ACC112 (cell line): ENCODE data around the gene CCDC126.
"Not testable (repeated sequence)": the region's sequence is repeated elsewhere in the genome, so short reads cannot be mapped to it uniquely, and the experiment has no call there.

Source experiments
- H2AFZ ChIP-seq: fragments of 200-600 bp; sonication (generic); one replicate; pipeline ENCODE4 v1.6.0; 2017; ENCODE audit warnings: antibody characterized with exemption, low read length; ENCODE audit not compliant: unreplicated experiment
- H3K27ac ChIP-seq: fragments of 200-600 bp; sonication (generic); 2 replicates; pipeline ENCODE4 v1.5.1; 2014; ENCODE audit warnings: low read depth, mild to moderate bottlenecking, antibody characterized with exemption, low read length, moderate library complexity
- H3K27me3 ChIP-seq: fragments of 200-600 bp; sonication (generic); 2 replicates; pipeline ENCODE4 v1.6.1; 2014; ENCODE audit warnings: mild to moderate bottlenecking, antibody characterized with exemption, low read length, moderate library complexity, mixed read lengths; ENCODE audit not compliant: insufficient read depth
- H3K36me3 ChIP-seq: fragments of 200-600 bp; sonication (generic); 2 replicates; pipeline ENCODE4 v1.6.1; 2016; ENCODE audit warnings: mild to moderate bottlenecking, antibody characterized with exemption, low read length, moderate library complexity, mixed read lengths; ENCODE audit not compliant: insufficient read depth
- H3K4me1 ChIP-seq: fragments of 200-600 bp; sonication (generic); one replicate; pipeline ENCODE4 v1.6.1; 2016; ENCODE audit warnings: low read length, mixed read lengths; ENCODE audit not compliant: insufficient read depth, unreplicated experiment, control insufficient read depth
- H3K4me3 ChIP-seq: fragments of 200-600 bp; sonication (generic); 2 replicates; pipeline ENCODE4 v1.5.1; 2014; ENCODE audit warnings: mild to moderate bottlenecking, low read depth, low read length
- H3K79me2 ChIP-seq: fragments of 200-600 bp; sonication (generic); one replicate; pipeline ENCODE4 v1.6.0; 2016; ENCODE audit warnings: low read length; ENCODE audit not compliant: control insufficient read depth, unreplicated experiment, insufficient read depth

CCDC126 gene

DNA sequence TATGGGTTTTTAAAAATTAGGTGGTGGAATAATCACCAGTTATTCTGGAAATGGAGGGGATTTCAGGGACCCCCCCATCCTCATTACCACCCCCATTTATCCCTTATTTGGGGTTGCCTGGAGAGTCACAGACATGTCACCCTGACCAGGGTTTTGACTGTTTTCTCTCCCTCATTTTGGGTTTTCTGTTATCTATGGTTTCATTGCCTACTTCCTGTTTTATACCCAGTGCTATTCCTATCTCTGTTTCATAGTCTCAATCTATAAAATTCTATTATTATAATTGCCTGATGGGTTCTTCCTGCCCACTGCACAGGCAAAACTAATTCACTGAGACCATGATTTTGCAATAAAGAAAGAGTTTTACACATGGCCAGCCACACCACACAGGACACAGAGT, 66.9 kb downstream of the CCDC126 start:
- Histone ChIP-seq H3K27me3 (no peaks in the 10 kb centered on the region), H3K36me3 (no peaks in the 10 kb centered on the region), H3K4me1 (no peaks in the 10 kb centered on the region), H3K4me3 (no peak overlapping the region), H2AFZ (no peak overlapping the region), H3K79me2 (no peaks in the 10 kb centered on the region), H3K27ac (no peak overlapping the region)

DNA sequence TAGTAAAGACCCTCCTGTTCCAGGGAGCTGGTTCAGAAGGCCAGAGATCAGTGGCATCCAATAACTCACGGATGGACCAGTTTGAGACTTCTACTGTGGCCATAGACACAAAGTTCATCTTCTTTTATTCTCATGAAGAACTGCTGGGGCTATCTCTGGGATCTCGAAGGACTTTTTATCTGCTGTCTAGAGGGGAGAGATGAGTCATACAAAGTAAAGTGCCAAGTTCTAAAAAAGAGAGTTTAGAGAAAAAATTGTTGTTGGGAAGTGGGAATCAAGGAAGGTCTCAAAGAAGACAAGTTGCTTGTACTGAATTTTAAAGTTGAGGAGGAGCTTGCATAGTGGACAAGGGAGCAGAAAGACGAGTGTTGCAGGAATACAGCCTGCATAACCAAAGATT, 74.9 kb downstream of the CCDC126 start:
- peaks cover 6% of the 10 kb centered on the region; the same call in 1 of the 2 replicates for H3K27me3 ChIP-seq
- H3K4me1 ChIP-seq = no peaks in the 10 kb centered on the region
- no peak overlapping the region for H3K4me3 ChIP-seq
- H3K27ac ChIP-seq = no peak overlapping the region
- H3K79me2 ChIP-seq = no peaks in the 10 kb centered on the region
- H2AFZ ChIP-seq = no peak overlapping the region
- no peaks in the 10 kb centered on the region for H3K36me3 ChIP-seq

DNA sequence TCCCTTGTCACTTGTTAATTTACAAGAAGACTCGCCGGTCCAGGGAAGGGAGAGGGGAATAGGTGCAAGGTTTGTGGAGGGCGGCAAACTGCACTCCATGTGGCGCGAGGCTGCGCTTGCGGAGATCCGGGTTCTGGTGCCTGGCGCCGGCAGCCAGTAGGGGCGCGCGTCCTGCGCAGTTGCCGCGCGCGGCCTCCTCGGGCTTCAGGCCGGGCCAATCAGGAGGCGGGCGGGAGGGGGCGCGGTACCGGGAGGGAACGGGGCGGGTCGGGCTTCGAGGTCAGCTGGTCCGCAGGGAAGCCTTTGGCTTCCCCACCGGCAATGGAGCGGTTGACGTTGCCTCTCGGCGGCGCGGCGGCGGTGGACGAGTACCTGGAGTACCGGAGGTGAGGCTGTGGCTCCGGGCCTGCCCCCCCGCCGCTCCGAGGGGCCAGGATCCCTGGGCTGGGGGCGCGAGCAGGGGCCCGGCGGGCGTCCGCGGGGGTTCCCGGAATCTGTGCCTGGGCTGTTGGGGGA, 82.8 kb downstream of the CCDC126 start, which contains the start of gene FAM221A:
Gene FAM221A, plus strand, starts transcription at position 302 of the 516 bp plus-strand sequence. Its CDS starts 20 bp downstream, at position 322.
- Histone ChIP-seq H3K27me3 (no peaks in the 10 kb centered on the region), H3K4me3 (peak within 1 kb of the TSS; percentile 99), H3K27ac (no peak within 1 kb of the TSS), H3K36me3 (no peaks in the 10 kb centered on the region), H3K79me2 (no peaks in the 10 kb centered on the region), H2AFZ (peak within 1 kb of the TSS; percentile 97), H3K4me1 (no peaks in the 10 kb centered on the region)

DNA sequence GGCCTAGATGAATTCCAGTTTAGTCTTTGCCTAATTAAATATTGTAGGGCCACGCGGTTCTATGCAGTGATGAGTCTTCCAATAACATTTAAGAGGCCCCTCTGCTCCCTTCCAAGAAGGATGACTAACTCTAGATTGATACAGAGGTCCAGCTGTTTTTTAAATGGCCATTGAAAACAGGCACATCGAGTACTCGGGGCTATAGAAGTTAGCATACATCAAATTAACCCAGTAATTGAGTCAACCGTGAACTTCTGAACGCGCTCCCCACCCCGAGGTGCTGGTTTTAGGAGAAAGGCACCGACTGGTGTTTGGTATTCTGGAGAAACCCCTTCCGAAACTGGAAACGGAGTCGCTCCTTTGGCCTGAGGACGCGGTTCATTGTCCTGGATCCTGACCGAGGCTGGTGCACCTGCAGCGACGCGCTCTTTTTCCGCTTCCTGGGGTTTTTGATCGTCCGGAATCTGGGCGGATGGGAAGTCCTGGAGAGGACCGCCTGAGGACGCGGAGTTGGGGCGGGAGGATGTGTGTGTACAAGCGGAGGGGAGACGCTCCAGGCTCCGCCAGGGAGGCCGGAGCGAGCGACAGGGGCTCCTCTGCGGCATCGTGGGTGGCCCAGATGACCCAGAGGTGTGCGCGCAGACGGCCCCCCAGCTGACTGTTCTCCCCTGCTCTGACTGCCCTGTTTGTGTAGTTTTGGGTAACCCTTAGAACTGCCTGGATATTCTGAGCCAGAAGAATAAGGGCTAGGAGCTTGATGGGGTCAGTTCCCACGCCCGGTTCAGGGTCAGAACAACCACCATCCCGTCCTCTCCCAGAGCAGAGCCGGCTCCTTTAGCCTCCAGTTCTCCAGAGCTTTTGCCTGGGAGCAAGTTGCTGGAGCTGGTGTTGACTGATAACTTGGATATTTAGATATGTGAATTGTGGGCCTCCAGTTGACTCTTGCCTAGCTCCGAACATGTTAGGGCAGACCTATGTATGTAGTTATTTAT, 83.5 kb downstream of the CCDC126 start:
- no peak overlapping the region for H3K27ac ChIP-seq
- peak overlapping the region; percentile 99 for H3K4me3 ChIP-seq
- no peaks in the 10 kb centered on the region for H3K36me3 ChIP-seq
- H3K79me2 ChIP-seq = no peaks in the 10 kb centered on the region
- no peaks in the 10 kb centered on the region for H3K4me1 ChIP-seq
- H2AFZ ChIP-seq = peak overlapping the region; percentile 97
- no peaks in the 10 kb centered on the region for H3K27me3 ChIP-seq

DNA sequence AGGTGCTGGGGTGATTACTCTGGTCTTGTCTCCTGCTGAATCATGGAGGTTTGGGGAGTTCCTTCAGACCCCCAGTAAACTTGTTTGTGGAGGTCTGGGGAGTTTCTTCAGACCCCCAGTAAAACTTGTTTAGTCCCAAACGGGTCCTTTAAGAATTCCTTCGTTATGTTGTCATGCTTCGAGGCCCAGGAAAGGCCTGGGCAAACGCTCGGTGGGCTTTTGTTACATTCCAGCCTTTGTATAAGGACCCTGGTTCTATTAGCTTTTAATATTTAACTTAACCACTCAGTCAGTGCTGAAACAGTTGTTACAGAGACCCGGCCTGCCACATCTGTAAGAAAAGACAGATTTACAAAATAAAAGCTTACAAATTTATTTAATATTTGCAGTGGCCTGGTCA, 86.9 kb downstream of the CCDC126 start:
- H2AFZ ChIP-seq, H3K79me2 ChIP-seq, H3K27me3 ChIP-seq, H3K27ac ChIP-seq, H3K36me3 ChIP-seq, H3K4me3 ChIP-seq, H3K4me1 ChIP-seq: not testable (repeated sequence)

DNA sequence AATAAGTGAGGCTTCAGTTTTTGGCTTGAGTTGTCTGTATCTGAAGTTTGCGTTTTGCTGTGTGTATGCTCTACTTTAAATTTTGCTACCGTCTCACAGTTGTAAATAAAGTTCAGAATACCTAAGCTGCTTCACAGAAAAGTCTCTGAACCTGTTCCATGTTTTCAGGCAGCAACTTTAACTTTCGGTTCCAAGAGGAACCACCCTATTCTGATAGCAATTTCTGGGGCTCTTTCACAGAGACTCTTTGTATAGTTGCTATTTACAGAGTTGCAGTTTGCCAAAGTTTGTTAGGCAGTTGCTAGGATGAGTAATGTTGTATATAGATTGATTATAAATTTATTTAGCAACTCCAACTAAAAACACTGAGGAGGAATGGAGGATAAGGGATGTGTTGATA, 88.5 kb downstream of the CCDC126 start:
- Histone ChIP-seq H3K79me2 (no peaks in the 10 kb centered on the region), H3K27ac (no peak overlapping the region), H3K27me3 (no peaks in the 10 kb centered on the region), H3K4me1 (no peaks in the 10 kb centered on the region), H2AFZ (no peak overlapping the region), H3K4me3 (no peak overlapping the region), H3K36me3 (no peaks in the 10 kb centered on the region)

DNA sequence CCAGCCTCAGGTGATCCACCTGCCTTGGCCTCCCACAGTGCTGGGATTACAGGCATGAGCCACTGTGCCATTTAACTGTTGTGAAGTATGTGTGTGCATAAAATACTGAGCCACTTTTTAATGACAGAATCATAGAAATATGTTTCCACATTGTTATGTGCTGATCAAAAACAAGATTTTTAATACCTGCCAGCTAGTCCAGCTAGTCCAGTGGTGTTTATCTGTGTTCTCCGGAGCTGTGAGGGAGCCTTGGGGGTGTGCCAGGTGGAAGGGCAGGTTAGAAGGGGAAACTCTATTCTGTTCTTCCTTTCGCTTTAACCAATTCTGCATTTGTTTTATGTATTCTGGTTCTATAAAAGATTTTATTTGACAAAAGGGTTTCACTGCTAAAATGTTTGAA, 89.8 kb downstream of the CCDC126 start:
- Histone ChIP-seq H2AFZ (no peak overlapping the region), H3K27me3 (no peaks in the 10 kb centered on the region), H3K27ac (no peak overlapping the region), H3K4me1 (no peaks in the 10 kb centered on the region), H3K79me2 (no peaks in the 10 kb centered on the region), H3K36me3 (no peaks in the 10 kb centered on the region), H3K4me3 (no peak overlapping the region)

DNA sequence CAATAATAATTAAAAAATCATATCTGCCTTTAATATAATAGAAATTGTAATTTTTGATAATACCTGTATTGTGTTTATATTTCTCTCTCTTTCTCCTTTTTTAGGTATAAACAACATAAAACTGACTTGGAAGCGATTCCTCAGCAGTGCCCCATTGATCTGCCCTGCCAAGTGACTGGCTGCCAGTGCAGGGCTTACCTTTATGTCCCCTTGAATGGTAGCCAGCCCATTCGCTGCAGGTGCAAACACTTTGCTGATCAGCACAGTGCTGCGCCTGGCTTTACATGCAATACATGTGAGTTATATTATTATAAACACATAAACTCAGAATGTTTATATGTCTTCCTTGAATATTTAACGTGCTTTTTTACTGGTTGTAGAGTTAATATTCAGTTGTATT, 92.0 kb downstream of the CCDC126 start:
- no peaks in the 10 kb centered on the region for H3K36me3 ChIP-seq

DNA sequence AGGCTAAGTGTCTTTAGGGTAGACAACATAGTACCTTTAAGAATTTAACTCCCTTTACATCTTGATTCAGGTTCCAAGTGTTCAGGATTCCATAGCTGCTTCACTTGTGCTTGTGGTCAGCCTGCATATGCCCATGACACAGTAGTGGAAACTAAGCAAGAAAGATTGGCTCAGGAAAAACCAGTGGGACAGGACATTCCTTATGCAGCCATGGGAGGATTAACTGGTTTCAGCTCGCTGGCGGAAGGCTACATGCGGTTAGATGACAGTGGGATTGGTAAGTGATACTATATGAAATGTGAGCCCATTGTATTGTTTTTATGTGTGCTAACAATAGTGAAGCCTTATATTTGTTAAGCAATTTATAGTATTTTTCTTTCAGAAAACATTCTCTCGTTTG, 94.1 kb downstream of the CCDC126 start:
- H3K36me3 ChIP-seq = no peaks in the 10 kb centered on the region
- no peak overlapping the region for H3K27ac ChIP-seq
- no peak overlapping the region for H2AFZ ChIP-seq
- no peak overlapping the region for H3K4me3 ChIP-seq
- no peaks in the 10 kb centered on the region for H3K79me2 ChIP-seq
- no peaks in the 10 kb centered on the region for H3K27me3 ChIP-seq
- H3K4me1 ChIP-seq = peaks cover under 1% of the 10 kb centered on the region

More for the DNA sequence above, 92.0 kb downstream of the CCDC126 start:
- Histone ChIP-seq H3K79me2 (no peaks in the 10 kb centered on the region), H3K4me1 (no peaks in the 10 kb centered on the region), H3K27ac (no peak overlapping the region), H3K4me3 (no peak overlapping the region), H2AFZ (no peak overlapping the region), H3K27me3 (no peaks in the 10 kb centered on the region)

DNA sequence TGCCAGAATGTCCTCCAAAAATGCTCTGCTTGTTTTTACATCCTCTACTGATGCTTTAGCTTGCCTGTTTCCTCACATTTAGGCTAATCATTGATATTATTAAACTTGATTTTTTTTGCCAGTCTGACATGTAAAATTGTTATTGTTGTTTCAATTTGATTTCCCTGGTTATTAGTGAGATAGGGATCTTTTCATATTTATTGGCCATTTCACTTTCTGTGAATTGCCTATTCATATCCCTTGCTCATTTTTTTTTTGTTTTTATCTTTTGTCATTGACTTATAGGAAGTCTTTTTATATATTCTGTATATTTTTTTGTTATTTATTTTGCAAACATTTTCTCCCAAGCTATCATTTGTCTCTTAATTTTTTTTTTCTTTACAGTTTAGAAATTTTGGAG, 96.0 kb downstream of the CCDC126 start:
- no peaks in the 10 kb centered on the region for H3K27me3 ChIP-seq
- H3K4me1 ChIP-seq = peaks cover 6% of the 10 kb centered on the region
- no peak overlapping the region for H3K27ac ChIP-seq
- no peaks in the 10 kb centered on the region for H3K36me3 ChIP-seq
- no peak overlapping the region for H2AFZ ChIP-seq
- H3K79me2 ChIP-seq = no peaks in the 10 kb centered on the region
- no peak overlapping the region for H3K4me3 ChIP-seq
